ENCODE results near the gene CLEC10A. TPM values are rescaled to one million over a fixed set of nuclear protein-coding genes. Genes with fewer than 3 reads are reported as not detected.

CLEC10A gene
- polyA plus RNA-seq, 4 donors = 0.45 to 14.6 (median 10.0) TPM

GRCh38 chr17:7034955-7035590 is 45.0 kb downstream of the CLEC10A start:
- Histone ChIP-seq H3K27ac (ENCODE audit: low read depth in 1 of 3, low read length in 2 of 3) (peak overlapping the region; percentile 90 to 98 (median 92)), H3K9me3 (ENCODE audit: control insufficient read depth in 2 of 2, insufficient read depth in 1 of 2, low read depth in 1 of 2, low read length in 1 of 2) (no peaks in the 10 kb centered on the region), H3K4me3 (ENCODE audit: low read depth in 1 of 3, low read length in 3 of 3) (peak overlapping the region; percentile 36 to 77 (median 65)), H3K27me3 (ENCODE audit: control insufficient read depth in 3 of 3, insufficient read depth in 3 of 3, low read length in 3 of 3) (no peaks in the 10 kb centered on the region), H3K36me3 (ENCODE audit: control insufficient read depth in 3 of 3, insufficient read depth in 2 of 3, low read depth in 1 of 3, low read length in 3 of 3) (no peaks in the 10 kb centered on the region), H3K4me1 (ENCODE audit: control insufficient read depth in 3 of 3, insufficient read depth in 2 of 3, low read depth in 1 of 3, low read length in 2 of 3) (peaks cover 0 to 33% (median 6%) of the 10 kb centered on the region in 3 donors)
- peak; percentile 51 to 67 for DNase-seq
- WGBS, 3 donors = 3 to 11% (median 8%) methylated on average over 6 to 7 of the region's 7 CpGs
- FAIRE-seq = no peak

- FAIRE-seq = no peak
- WGBS, 3 donors = 53 to 82% (median 76%) methylated on average over 8 of the region's 8 CpGs
- DNase-seq = no peak
- peak overlapping the region in 1 of 3 donors; percentile 48 for H3K27ac ChIP-seq (ENCODE audit: low read depth in 1 of 3, low read length in 2 of 3)
- no peak overlapping the region for H3K4me3 ChIP-seq (ENCODE audit: low read depth in 1 of 3, low read length in 3 of 3)
- no peaks in the 10 kb centered on the region for H3K36me3 ChIP-seq (ENCODE audit: control insufficient read depth in 3 of 3, insufficient read depth in 2 of 3, low read depth in 1 of 3, low read length in 3 of 3)
- H3K27me3 ChIP-seq (ENCODE audit: control insufficient read depth in 3 of 3, insufficient read depth in 3 of 3, low read length in 3 of 3) = no peaks in the 10 kb centered on the region
- peaks cover 0 to under 1% (median 0%) of the 10 kb centered on the region in 3 donors for H3K4me1 ChIP-seq (ENCODE audit: control insufficient read depth in 3 of 3, insufficient read depth in 2 of 3, low read depth in 1 of 3, low read length in 2 of 3)
- no peaks in the 10 kb centered on the region for H3K9me3 ChIP-seq (ENCODE audit: control insufficient read depth in 2 of 2, insufficient read depth in 1 of 2, low read depth in 1 of 2, low read length in 1 of 2)
Observed at GRCh38 chr17:7029659-7030058, 50.4 kb downstream of the CLEC10A start.

- Histone ChIP-seq H3K9me3 (ENCODE audit: control insufficient read depth in 2 of 2, insufficient read depth in 1 of 2, low read depth in 1 of 2, low read length in 1 of 2) (no peaks in the 10 kb centered on the region), H3K4me3 (ENCODE audit: low read depth in 1 of 3, low read length in 3 of 3) (no peak overlapping the region), H3K4me1 (ENCODE audit: control insufficient read depth in 3 of 3, insufficient read depth in 2 of 3, low read depth in 1 of 3, low read length in 2 of 3) (no peaks in the 10 kb centered on the region), H3K27me3 (ENCODE audit: control insufficient read depth in 3 of 3, insufficient read depth in 3 of 3, low read length in 3 of 3) (peaks cover 0 to under 1% (median 0%) of the 10 kb centered on the region in 3 donors), H3K27ac (ENCODE audit: low read depth in 1 of 3, low read length in 2 of 3) (peak overlapping the region in 1 of 3 donors; percentile 48), H3K36me3 (ENCODE audit: control insufficient read depth in 3 of 3, insufficient read depth in 2 of 3, low read depth in 1 of 3, low read length in 3 of 3) (no peaks in the 10 kb centered on the region)
- DNase-seq = no peak
- FAIRE-seq = no peak
- 78 to 85% (median 83%) methylated on average over 3 of the region's 3 CpGs for WGBS, 3 donors
Observed at GRCh38 chr17:7029096-7029495, 51.0 kb downstream of the CLEC10A start.

GRCh38 chr17:7027335-7027734 is 52.7 kb downstream of the CLEC10A start:
- DNase-seq (no peak), FAIRE-seq (no peak)
- peaks cover 0 to 4% of the 10 kb centered on the region in 2 donors for H3K9me3 ChIP-seq (ENCODE audit: control insufficient read depth in 2 of 2, insufficient read depth in 1 of 2, low read depth in 1 of 2, low read length in 1 of 2)
- no peak overlapping the region for H3K4me3 ChIP-seq (ENCODE audit: low read depth in 1 of 3, low read length in 3 of 3)
- H3K27me3 ChIP-seq (ENCODE audit: control insufficient read depth in 3 of 3, insufficient read depth in 3 of 3, low read length in 3 of 3) = peaks cover 0 to 18% (median 0%) of the 10 kb centered on the region in 3 donors
- H3K36me3 ChIP-seq (ENCODE audit: control insufficient read depth in 3 of 3, insufficient read depth in 2 of 3, low read depth in 1 of 3, low read length in 3 of 3) = no peaks in the 10 kb centered on the region
- H3K27ac ChIP-seq (ENCODE audit: low read depth in 1 of 3, low read length in 2 of 3) = no peak overlapping the region
- WGBS, 3 donors = 76 to 88% (median 84%) methylated on average over 13 of the region's 13 CpGs
- peaks cover 0 to 4% (median 3%) of the 10 kb centered on the region in 3 donors for H3K4me1 ChIP-seq (ENCODE audit: control insufficient read depth in 3 of 3, insufficient read depth in 2 of 3, low read depth in 1 of 3, low read length in 2 of 3)

GRCh38 chr17:7026471-7027115 is 53.5 kb downstream of the CLEC10A start:
- 88 to 93% (median 91%) methylated on average over 29 of the region's 29 CpGs for WGBS, 3 donors

GRCh38 chr17:7025245-7025644 is 54.8 kb downstream of the CLEC10A start:
- WGBS, 3 donors = 88 to 95% (median 90%) methylated on average over 1 of the region's 1 CpG
- FAIRE-seq (no peak), DNase-seq (no peak)

More at GRCh38 chr17:7026471-7027115, 53.5 kb downstream of the CLEC10A start:
- DNase-seq = no peak
- Histone ChIP-seq H3K9me3 (ENCODE audit: control insufficient read depth in 2 of 2, insufficient read depth in 1 of 2, low read depth in 1 of 2, low read length in 1 of 2) (peaks cover 0 to 6% of the 10 kb centered on the region in 2 donors), H3K27ac (ENCODE audit: low read depth in 1 of 3, low read length in 2 of 3) (no peak overlapping the region), H3K27me3 (ENCODE audit: control insufficient read depth in 3 of 3, insufficient read depth in 3 of 3, low read length in 3 of 3) (peaks cover 0 to 26% (median 0%) of the 10 kb centered on the region in 3 donors), H3K4me1 (ENCODE audit: control insufficient read depth in 3 of 3, insufficient read depth in 2 of 3, low read depth in 1 of 3, low read length in 2 of 3) (peaks cover 0 to 11% (median 3%) of the 10 kb centered on the region in 3 donors), H3K4me3 (ENCODE audit: low read depth in 1 of 3, low read length in 3 of 3) (no peak overlapping the region), H3K36me3 (ENCODE audit: control insufficient read depth in 3 of 3, insufficient read depth in 2 of 3, low read depth in 1 of 3, low read length in 3 of 3) (no peaks in the 10 kb centered on the region)
- FAIRE-seq = no peak

More at GRCh38 chr17:7025245-7025644, 54.8 kb downstream of the CLEC10A start:
- Histone ChIP-seq H3K27me3 (ENCODE audit: control insufficient read depth in 3 of 3, insufficient read depth in 3 of 3, low read length in 3 of 3) (peaks cover 0 to 32% (median 0%) of the 10 kb centered on the region in 3 donors), H3K4me3 (ENCODE audit: low read depth in 1 of 3, low read length in 3 of 3) (no peak overlapping the region), H3K4me1 (ENCODE audit: control insufficient read depth in 3 of 3, insufficient read depth in 2 of 3, low read depth in 1 of 3, low read length in 2 of 3) (peaks cover 0 to 11% (median 3%) of the 10 kb centered on the region in 3 donors), H3K9me3 (ENCODE audit: control insufficient read depth in 2 of 2, insufficient read depth in 1 of 2, low read depth in 1 of 2, low read length in 1 of 2) (peaks cover 0 to 6% of the 10 kb centered on the region in 2 donors), H3K36me3 (ENCODE audit: control insufficient read depth in 3 of 3, insufficient read depth in 2 of 3, low read depth in 1 of 3, low read length in 3 of 3) (no peaks in the 10 kb centered on the region), H3K27ac (ENCODE audit: low read depth in 1 of 3, low read length in 2 of 3) (no peak overlapping the region)

Other genes with a start within 250 kb of the CLEC10A start
- gene TEKT1, start 248.5 kb downstream of the CLEC10A start, polyA plus RNA-seq = under 1 TPM in 1 of 4 donors, not detected in 3; 0.16 TPM
- gene ALOX12, start 84.2 kb downstream of the CLEC10A start, polyA plus RNA-seq = 1 to 10 TPM in 1 of 4 donors, under 1 TPM in 1, not detected in 2; 0.04 to 1.2 TPM
- 100 to 1,000 TPM; 204 to 313 (median 285) TPM for gene RNASEK, start 67.6 kb downstream of the CLEC10A start, polyA plus RNA-seq
- gene BCL6B, start 57.2 kb downstream of the CLEC10A start, polyA plus RNA-seq = 1 to 10 TPM in 3 of 4 donors, under 1 TPM in 1; 0.45 to 8.7 (median 4.2) TPM
- gene SLC16A13, start 44.2 kb downstream of the CLEC10A start, polyA plus RNA-seq = 10 to 100 TPM in 1 of 4 donors, 1 to 10 TPM in 3; 1.8 to 11.2 (median 5.0) TPM
- 1 to 10 TPM in 1 of 4 donors, under 1 TPM in 1, not detected in 2; 0.68 to 2.3 TPM for gene SLC16A11, start 36.2 kb downstream of the CLEC10A start, polyA plus RNA-seq
- gene ASGR2, start 34.6 kb upstream of the CLEC10A start, polyA plus RNA-seq = under 1 TPM in 2 of 4 donors, not detected in 2; 0.46 to 0.81 TPM
- 1 to 10 TPM; 1.9 to 2.9 (median 2.7) TPM for gene ASGR1, start 99.1 kb upstream of the CLEC10A start, polyA plus RNA-seq
- 1 to 10 TPM in 3 of 4 donors, under 1 TPM in 1; 0.67 to 9.2 (median 4.2) TPM for gene DLG4, start 139.6 kb upstream of the CLEC10A start, polyA plus RNA-seq
- gene ACADVL, start 139.7 kb upstream of the CLEC10A start, polyA plus RNA-seq = 1,000 to 10,000 TPM in 2 of 4 donors, 100 to 1,000 TPM in 2; 424 to 2,630 (median 1,444) TPM
- 10 to 100 TPM in 3 of 4 donors, 1 to 10 TPM in 1; 8.1 to 44.4 (median 16.0) TPM for gene DVL2, start 154.3 kb upstream of the CLEC10A start, polyA plus RNA-seq
- 10 to 100 TPM; 26.4 to 44.3 (median 36.0) TPM for gene PHF23, start 159.2 kb upstream of the CLEC10A start, polyA plus RNA-seq
- gene GABARAP, start 162.2 kb upstream of the CLEC10A start, polyA plus RNA-seq = 1,000 to 10,000 TPM in 1 of 4 donors, 100 to 1,000 TPM in 3; 541 to 1,100 (median 797) TPM
- 100 to 1,000 TPM in 2 of 4 donors, 10 to 100 TPM in 2; 70.0 to 132 (median 89.3) TPM for gene CTDNEP1, start 171.5 kb upstream of the CLEC10A start, polyA plus RNA-seq
- 10 to 100 TPM; 31.3 to 84.6 (median 45.4) TPM for gene ELP5, start 172.0 kb upstream of the CLEC10A start, polyA plus RNA-seq
- 100 to 1,000 TPM; 309 to 561 (median 332) TPM for gene CLDN7, start 182.2 kb upstream of the CLEC10A start, polyA plus RNA-seq
- 1 to 10 TPM in 2 of 4 donors, under 1 TPM in 2; 0.31 to 5.0 (median 1.2) TPM for gene SLC2A4, start 201.5 kb upstream of the CLEC10A start, polyA plus RNA-seq
- 10 to 100 TPM in 2 of 4 donors, 1 to 10 TPM in 2; 4.0 to 49.6 (median 11.1) TPM for gene YBX2, start 214.4 kb upstream of the CLEC10A start, polyA plus RNA-seq
- gene EIF5A, start 227.4 kb upstream of the CLEC10A start, polyA plus RNA-seq = 100 to 1,000 TPM; 238 to 606 (median 340) TPM
- gene GPS2, start 235.1 kb upstream of the CLEC10A start, polyA plus RNA-seq = 100 to 1,000 TPM in 2 of 4 donors, 10 to 100 TPM in 2; 48.3 to 152 (median 86.3) TPM
- gene NEURL4, start 249.1 kb upstream of the CLEC10A start, polyA plus RNA-seq = 10 to 100 TPM; 14.3 to 36.9 (median 22.7) TPM